ENCODE results near the gene BBLN. TPM values are rescaled to one million over a fixed set of nuclear protein-coding genes. Genes with fewer than 3 reads are reported as not detected.

Gene BBLN
- 30.9 and 37.3 TPM in 2 replicates for total RNA-seq

GRCh38 chr9:128159784-128160602 is at the start of gene BBLN:
TSS of gene BBLN (plus strand) at chr9:128160265. CDS start at chr9:128160408, 143 bp downstream.

GRCh38 chr9:128127568-128127989 is 32.5 kb upstream of the BBLN start, which contains the start of gene PTGES2:
TSS of gene PTGES2 (minus strand) at chr9:128127729. CDS start at chr9:128127717, 12 bp downstream.

GRCh38 chr9:128149001-128149701 is 10.9 kb upstream of the BBLN start, which contains the start of gene LCN2:
TSS of gene LCN2 (plus strand) at chr9:128149453. CDS start at chr9:128149526, 73 bp downstream.

GRCh38 chr9:128191406-128192046 is 31.5 kb downstream of the BBLN start, which contains the start of gene CIZ1:
TSS of gene CIZ1 (minus strand) at chr9:128191572. CDS start at chr9:128190857, 715 bp downstream.

GRCh38 chr9:128203024-128203706 is 43.1 kb downstream of the BBLN start, which contains the start of gene DNM1:
TSS of gene DNM1 (plus strand) at chr9:128203379. CDS start at chr9:128203471, 92 bp downstream.

Other genes with a start within 250 kb of the BBLN start
- gene ST6GALNAC4, start 243.2 kb upstream of the BBLN start, total RNA-seq, result 38.9 and 43.3 TPM in 2 replicates
- gene PIP5KL1, start 229.5 kb upstream of the BBLN start, total RNA-seq, result 1.4 and 3.4 TPM in 2 replicates
- 11.1 and 12.9 TPM in 2 replicates for gene DPM2, start 222.4 kb upstream of the BBLN start, total RNA-seq
- 24.6 and 44.9 TPM in 2 replicates for gene EEIG1, start 179.3 kb upstream of the BBLN start, total RNA-seq
- 9.0 and 11.6 TPM in 2 replicates for gene NAIF1, start 92.9 kb upstream of the BBLN start, total RNA-seq
- 16.6 and 17.3 TPM in 2 replicates for gene SLC25A25, start 92.0 kb upstream of the BBLN start, total RNA-seq
- gene PTGES2, start 32.5 kb upstream of the BBLN start, total RNA-seq, result 75.7 and 110 TPM in 2 replicates
- gene LCN2, start 10.8 kb upstream of the BBLN start, total RNA-seq, result not detected in 2 replicates
- 35.8 and 49.4 TPM in 2 replicates for gene CIZ1, start 31.3 kb downstream of the BBLN start, total RNA-seq
- 1.9 and 5.8 TPM in 2 replicates for gene DNM1, start 43.1 kb downstream of the BBLN start, total RNA-seq
- 124 and 137 TPM in 2 replicates for gene GOLGA2, start 115.7 kb downstream of the BBLN start, total RNA-seq
- gene SWI5, start 116.0 kb downstream of the BBLN start, total RNA-seq, result 34.5 and 35.3 TPM in 2 replicates
- 18.8 and 24.4 TPM in 2 replicates for gene TRUB2, start 162.2 kb downstream of the BBLN start, total RNA-seq
- gene COQ4, start 162.6 kb downstream of the BBLN start, total RNA-seq, result 16.9 and 21.8 TPM in 2 replicates
- 16.0 and 29.9 TPM in 2 replicates for gene SLC27A4, start 180.3 kb downstream of the BBLN start, total RNA-seq
- 47.5 and 47.8 TPM in 2 replicates for gene URM1, start 211.1 kb downstream of the BBLN start, total RNA-seq